Measurements from ENCODE around the gene KRT1.

Gene KRT1

DNA sequence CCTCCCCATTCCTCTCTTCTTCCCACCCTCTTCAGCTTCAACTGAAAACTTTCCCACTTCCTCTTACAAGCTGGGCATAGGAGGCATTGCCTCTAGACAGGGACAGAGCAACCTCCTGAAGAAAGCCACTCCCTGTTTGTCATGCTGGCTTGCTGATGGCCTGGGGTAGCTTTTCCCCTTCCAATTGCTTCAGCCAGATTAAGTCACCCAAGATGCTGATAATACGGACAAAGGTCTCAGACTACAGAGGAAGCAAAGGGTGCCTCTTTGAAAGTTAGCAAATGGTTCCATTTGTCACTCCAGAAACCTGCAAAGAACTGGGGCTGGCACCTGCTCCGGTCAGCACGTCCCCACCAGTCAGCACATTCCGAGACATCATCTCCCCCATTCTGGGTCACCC lies 34.2 kb downstream of the KRT1 start:
- Histone ChIP-seq H3K4me2 (ENCODE audit: low read length) (no peak overlapping the region), H3K27me3 (ENCODE audit: control insufficient read depth, insufficient read depth, low read length) (peaks cover 79% of the 10 kb centered on the region), H3K9ac (ENCODE audit: low read depth, low read length) (no peak overlapping the region), H3K4me3 (ENCODE audit: low read length) (no peak overlapping the region), H3K9me3 (replicated peaks; ENCODE audit: low read length) (no peaks in the 10 kb centered on the region), H3K36me3 (ENCODE audit: insufficient read depth, low read length) (no peaks in the 10 kb centered on the region), H3K4me1 (ENCODE audit: control insufficient read depth, insufficient read depth, low read length) (no peaks in the 10 kb centered on the region)

DNA sequence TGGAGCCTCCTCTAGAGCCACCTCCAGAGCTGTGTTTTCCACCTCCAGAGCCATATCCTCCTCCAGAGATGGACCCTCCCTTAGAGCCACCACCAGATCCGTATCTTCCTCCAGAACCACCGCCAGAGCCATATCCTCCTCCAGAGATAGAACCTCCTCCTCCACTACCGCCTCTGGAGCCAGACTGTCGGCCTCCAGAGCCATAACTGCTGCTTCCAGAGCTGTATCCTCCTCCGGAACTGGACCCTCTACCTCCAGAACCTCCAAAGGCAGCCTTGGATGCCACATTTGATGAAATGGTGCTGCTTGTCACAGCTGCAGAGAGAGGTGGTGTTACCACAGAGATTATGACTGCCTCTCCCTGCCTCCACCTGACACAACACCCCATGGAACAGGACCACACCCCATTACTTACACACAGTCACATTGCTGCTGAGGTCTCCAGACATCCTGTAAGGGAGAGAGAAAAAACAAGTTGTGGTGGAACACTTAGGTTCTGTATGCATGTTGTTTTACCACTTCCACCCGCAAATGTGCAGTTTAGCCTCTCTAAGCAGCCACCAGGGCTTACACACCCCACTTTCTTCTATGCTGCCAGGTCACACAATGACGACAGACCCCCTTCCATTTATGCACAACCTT lies 35.0 kb downstream of the KRT1 start:
- no peaks in the 10 kb centered on the region for H3K9me3 ChIP-seq (replicated peaks; ENCODE audit: low read length)
- no peak overlapping the region for H3K9ac ChIP-seq (ENCODE audit: low read depth, low read length)
- no peak overlapping the region for H3K4me2 ChIP-seq (ENCODE audit: low read length)
- H3K36me3 ChIP-seq (ENCODE audit: insufficient read depth, low read length): no peaks in the 10 kb centered on the region
- no peak overlapping the region for H3K4me3 ChIP-seq (ENCODE audit: low read length)
- H3K27me3 ChIP-seq (ENCODE audit: control insufficient read depth, insufficient read depth, low read length): peaks cover 76% of the 10 kb centered on the region
- H3K4me1 ChIP-seq (ENCODE audit: control insufficient read depth, insufficient read depth, low read length): no peaks in the 10 kb centered on the region

DNA sequence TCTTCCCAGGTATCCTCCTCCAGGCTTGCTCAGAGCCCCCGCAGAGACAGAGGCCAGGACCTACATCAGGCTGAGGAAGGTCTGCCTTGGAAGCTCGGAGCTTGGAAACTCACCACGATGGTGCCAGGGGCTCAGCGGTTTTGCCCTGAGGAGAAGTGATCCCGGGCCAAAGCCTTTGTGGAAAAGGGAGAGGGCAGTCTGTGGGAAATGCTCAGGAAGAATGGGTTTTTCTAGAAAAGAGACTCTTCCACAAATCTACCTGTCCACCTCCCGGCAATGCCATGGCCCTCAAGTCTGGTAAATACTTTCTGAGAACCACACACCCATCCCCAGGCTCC lies 36.2 kb downstream of the KRT1 start:
- no peak overlapping the region for H3K4me3 ChIP-seq (ENCODE audit: low read length)
- H3K9ac ChIP-seq (ENCODE audit: low read depth, low read length): no peak overlapping the region
- H3K4me1 ChIP-seq (ENCODE audit: control insufficient read depth, insufficient read depth, low read length): no peaks in the 10 kb centered on the region
- no peaks in the 10 kb centered on the region for H3K9me3 ChIP-seq (replicated peaks; ENCODE audit: low read length)
- no peaks in the 10 kb centered on the region for H3K36me3 ChIP-seq (ENCODE audit: insufficient read depth, low read length)
- H3K4me2 ChIP-seq (ENCODE audit: low read length): no peak overlapping the region
- peaks cover 68% of the 10 kb centered on the region for H3K27me3 ChIP-seq (ENCODE audit: control insufficient read depth, insufficient read depth, low read length)

DNA sequence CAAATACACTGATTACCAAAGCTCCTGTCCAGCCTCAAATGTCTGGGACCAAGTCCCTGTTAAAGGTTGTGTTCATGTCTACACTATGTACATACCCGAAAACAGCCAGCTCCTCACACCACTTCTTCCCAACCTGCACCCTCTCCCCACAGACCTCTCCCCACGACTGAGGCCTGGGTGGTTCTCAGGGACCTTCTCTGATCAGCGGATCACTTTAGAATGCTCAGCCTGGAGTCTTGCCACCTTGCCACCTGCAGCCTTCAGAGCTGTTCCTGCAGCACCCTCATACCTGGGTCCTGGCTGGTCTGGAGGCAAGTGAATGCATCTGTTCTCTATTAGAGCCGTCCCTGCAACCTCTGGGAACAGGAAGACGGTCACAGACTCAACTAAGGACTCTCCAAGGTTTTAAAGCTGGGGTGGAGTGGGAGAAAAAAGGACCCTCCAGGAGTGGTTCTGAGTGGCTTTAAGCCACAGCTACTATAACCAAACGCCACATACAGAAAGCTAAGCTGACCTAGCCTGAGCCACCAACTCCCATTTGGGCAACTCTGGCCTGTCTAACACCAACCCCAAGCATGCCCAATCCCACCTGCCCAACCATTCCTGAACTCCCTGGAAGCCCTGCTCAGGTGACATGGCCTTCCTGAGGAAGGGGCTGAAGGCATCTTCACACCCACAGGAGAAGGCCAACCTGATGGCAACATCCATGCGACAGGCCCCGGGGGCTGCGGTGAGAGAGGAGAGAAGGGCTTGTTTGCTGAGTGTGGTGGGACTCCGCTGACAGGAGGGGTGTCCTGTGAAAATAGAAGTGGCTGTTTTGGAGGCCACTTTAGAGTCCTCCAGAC lies 36.8 kb downstream of the KRT1 start:
- Histone ChIP-seq H3K4me2 (ENCODE audit: low read length) (no peak overlapping the region), H3K27me3 (ENCODE audit: control insufficient read depth, insufficient read depth, low read length) (peaks cover 67% of the 10 kb centered on the region), H3K9me3 (replicated peaks; ENCODE audit: low read length) (no peaks in the 10 kb centered on the region), H3K4me1 (ENCODE audit: control insufficient read depth, insufficient read depth, low read length) (no peaks in the 10 kb centered on the region), H3K36me3 (ENCODE audit: insufficient read depth, low read length) (no peaks in the 10 kb centered on the region), H3K9ac (ENCODE audit: low read depth, low read length) (no peak overlapping the region), H3K4me3 (ENCODE audit: low read length) (no peak overlapping the region)

DNA sequence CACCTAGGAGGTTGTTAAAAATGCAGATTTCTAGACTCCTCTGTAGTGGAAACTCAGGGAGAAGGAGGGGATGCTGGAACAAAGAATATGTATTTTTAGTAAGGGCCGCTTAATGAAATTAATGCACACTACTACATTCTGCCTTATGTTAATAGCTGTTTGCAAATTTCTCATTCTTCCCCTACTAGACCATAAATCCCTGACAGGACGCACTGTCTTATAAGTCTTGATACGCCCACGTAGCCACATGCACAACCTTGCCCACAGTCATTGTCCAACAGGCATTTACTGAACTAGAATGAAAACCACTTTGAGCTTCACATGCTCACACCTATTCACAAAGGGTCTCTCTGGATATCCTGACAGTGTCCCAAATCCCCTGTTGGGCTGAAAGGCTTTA lies 38.7 kb downstream of the KRT1 start:
- Histone ChIP-seq H3K9ac (ENCODE audit: low read depth, low read length) (no peak overlapping the region), H3K4me2 (ENCODE audit: low read length) (no peak overlapping the region), H3K4me3 (ENCODE audit: low read length) (no peak overlapping the region), H3K9me3 (replicated peaks; ENCODE audit: low read length) (no peaks in the 10 kb centered on the region), H3K36me3 (ENCODE audit: insufficient read depth, low read length) (no peaks in the 10 kb centered on the region), H3K4me1 (ENCODE audit: control insufficient read depth, insufficient read depth, low read length) (no peaks in the 10 kb centered on the region), H3K27me3 (ENCODE audit: control insufficient read depth, insufficient read depth, low read length) (peaks cover 56% of the 10 kb centered on the region)

DNA sequence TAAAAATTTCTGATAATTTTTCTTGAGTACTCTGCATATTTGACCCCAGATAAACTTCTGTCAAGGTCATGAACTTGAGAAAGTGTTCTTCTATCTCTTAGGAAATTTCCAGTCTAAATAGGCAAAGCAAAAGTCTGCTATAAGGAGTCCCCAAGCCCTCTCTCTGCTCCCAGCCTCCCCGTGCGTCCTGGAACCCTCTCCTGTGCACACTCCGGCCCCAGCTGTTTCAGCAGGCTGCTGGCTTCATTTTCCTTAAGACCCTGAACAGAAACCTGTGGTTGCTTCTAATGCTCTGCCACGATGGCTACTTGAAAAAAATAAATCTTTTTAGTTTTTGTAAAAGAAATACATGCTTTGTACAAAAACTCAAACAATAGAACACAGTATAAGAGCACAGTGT lies 42.9 kb downstream of the KRT1 start:
- no peaks in the 10 kb centered on the region for H3K4me1 ChIP-seq (ENCODE audit: control insufficient read depth, insufficient read depth, low read length)
- H3K36me3 ChIP-seq (ENCODE audit: insufficient read depth, low read length): no peaks in the 10 kb centered on the region
- peaks cover 56% of the 10 kb centered on the region for H3K27me3 ChIP-seq (ENCODE audit: control insufficient read depth, insufficient read depth, low read length)
- no peaks in the 10 kb centered on the region for H3K9me3 ChIP-seq (replicated peaks; ENCODE audit: low read length)
- no peak overlapping the region for H3K4me2 ChIP-seq (ENCODE audit: low read length)
- no peak overlapping the region for H3K9ac ChIP-seq (ENCODE audit: low read depth, low read length)
- no peak overlapping the region for H3K4me3 ChIP-seq (ENCODE audit: low read length)

DNA sequence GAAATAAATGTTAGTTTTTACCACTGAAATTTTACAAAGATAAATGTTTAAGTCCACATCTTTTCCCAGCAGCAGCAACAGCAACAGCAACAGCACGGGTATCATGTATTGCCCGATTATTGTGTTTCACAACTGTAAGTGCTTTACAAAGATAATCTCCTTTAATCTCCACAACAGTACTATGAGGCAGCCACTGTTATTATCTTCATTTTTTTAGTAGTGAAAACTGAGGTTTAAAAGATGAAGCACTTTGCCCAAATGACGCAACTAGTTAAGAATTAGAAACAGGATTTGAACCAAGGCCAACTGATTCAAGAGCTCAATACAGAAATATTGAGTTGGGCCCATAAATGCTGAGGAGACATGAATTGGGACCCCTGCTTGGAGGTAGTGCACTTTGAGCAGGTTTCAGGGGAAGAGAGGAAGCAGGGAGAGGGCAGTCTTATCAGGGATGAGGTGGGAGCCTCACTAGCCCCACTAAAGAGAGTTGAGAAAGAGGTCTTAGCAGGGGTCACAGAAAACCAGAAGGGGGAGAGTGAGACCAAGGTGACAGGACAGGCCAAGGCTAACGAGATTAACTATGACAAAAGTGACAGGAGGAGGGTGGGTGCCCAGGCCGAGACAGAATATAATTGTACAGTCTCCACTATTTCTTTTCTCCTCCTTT lies 43.5 kb downstream of the KRT1 start:
- Histone ChIP-seq H3K9me3 (replicated peaks; ENCODE audit: low read length) (no peaks in the 10 kb centered on the region), H3K4me3 (ENCODE audit: low read length) (no peak overlapping the region), H3K27me3 (ENCODE audit: control insufficient read depth, insufficient read depth, low read length) (peaks cover 56% of the 10 kb centered on the region), H3K36me3 (ENCODE audit: insufficient read depth, low read length) (no peaks in the 10 kb centered on the region), H3K4me2 (ENCODE audit: low read length) (no peak overlapping the region), H3K9ac (ENCODE audit: low read depth, low read length) (no peak overlapping the region), H3K4me1 (ENCODE audit: control insufficient read depth, insufficient read depth, low read length) (no peaks in the 10 kb centered on the region)

DNA sequence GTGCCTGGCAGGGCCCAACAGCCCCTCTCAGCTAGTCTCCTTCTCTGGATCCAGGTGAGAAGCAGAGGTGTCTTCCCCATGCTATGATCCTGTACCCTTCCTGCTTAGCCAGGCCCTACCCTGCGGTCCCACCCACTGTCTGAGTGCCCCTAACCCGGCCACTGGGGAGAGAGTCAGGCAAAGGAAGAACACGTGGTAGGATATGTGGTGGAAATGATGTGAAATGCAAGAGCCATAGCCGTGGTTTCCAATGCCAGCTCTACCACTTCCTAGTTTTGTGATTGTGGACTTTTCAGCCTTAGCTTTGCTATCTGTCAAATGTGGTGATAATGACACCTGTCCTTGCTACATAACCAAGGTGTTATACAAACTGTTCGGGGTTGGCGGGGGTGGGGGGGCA lies 44.0 kb downstream of the KRT1 start:
- no peaks in the 10 kb centered on the region for H3K36me3 ChIP-seq (ENCODE audit: insufficient read depth, low read length)
- H3K9me3 ChIP-seq (replicated peaks; ENCODE audit: low read length): no peaks in the 10 kb centered on the region
- H3K4me1 ChIP-seq (ENCODE audit: control insufficient read depth, insufficient read depth, low read length): no peaks in the 10 kb centered on the region
- H3K4me3 ChIP-seq (ENCODE audit: low read length): no peak overlapping the region
- H3K4me2 ChIP-seq (ENCODE audit: low read length): no peak overlapping the region
- peaks cover 56% of the 10 kb centered on the region for H3K27me3 ChIP-seq (ENCODE audit: control insufficient read depth, insufficient read depth, low read length)
- H3K9ac ChIP-seq (ENCODE audit: low read depth, low read length): no peak overlapping the region

DNA sequence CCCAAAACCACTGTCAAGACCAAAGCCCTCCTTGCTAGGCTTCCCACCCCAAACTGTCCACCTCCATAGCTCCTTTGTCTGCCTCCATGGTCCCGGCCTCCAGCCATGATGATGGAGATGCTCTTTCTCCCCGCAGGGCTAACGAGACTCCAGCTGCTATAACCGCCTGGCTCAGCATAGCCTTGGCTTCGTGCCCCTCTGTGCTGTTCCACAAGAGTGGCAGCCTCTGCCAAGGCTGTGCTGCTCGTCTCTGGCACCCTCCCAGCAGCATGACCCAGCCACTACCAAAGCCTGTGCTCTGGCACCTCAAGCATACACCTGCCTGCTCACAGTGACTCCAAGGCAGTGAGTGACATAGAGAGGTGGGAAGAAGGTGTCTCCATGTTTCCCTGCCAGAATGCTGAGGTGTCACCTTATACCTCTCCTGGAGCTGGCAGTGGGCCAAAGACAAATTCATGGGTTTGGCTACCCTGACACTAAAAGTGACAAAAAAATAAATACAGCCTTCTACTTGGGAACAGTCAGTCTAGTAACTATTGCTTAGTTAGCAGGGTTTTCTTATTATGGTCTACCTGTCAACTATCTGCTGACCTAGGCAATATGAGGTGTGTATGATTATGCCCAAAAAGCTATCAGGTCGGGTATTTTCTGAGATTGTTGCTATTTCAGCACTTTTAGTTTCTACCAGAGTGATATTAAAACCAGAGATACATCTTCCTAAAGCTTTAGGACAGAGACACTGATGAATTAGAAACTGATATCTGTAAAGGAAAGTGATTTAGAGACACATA lies 45.7 kb downstream of the KRT1 start:
- Histone ChIP-seq H3K9me3 (replicated peaks; ENCODE audit: low read length) (no peaks in the 10 kb centered on the region), H3K9ac (ENCODE audit: low read depth, low read length) (no peak overlapping the region), H3K4me2 (ENCODE audit: low read length) (no peak overlapping the region), H3K36me3 (ENCODE audit: insufficient read depth, low read length) (no peaks in the 10 kb centered on the region), H3K27me3 (ENCODE audit: control insufficient read depth, insufficient read depth, low read length) (peaks cover 60% of the 10 kb centered on the region), H3K4me3 (ENCODE audit: low read length) (no peak overlapping the region), H3K4me1 (ENCODE audit: control insufficient read depth, insufficient read depth, low read length) (no peaks in the 10 kb centered on the region)

DNA sequence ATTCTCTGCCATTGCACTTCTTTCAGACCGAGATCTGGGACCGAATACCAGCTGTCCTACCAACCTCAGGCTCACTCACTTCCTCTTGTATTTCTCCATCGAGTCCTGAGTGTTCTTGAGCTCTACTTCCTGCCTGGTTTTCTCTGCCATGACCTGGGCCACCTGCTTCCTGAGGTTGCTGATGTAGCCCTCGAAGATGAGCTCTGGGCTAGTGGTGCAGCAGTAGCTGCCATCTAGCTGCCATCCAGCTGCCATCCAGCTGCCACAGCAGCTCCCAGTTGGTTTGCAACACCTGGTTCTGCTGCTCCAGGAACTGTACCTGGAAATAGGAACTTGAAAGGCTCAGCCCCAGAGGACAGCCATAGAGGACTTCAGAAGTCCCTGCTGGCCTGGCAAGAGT lies 46.8 kb downstream of the KRT1 start:
- peaks cover 64% of the 10 kb centered on the region for H3K27me3 ChIP-seq (ENCODE audit: control insufficient read depth, insufficient read depth, low read length)
- no peaks in the 10 kb centered on the region for H3K36me3 ChIP-seq (ENCODE audit: insufficient read depth, low read length)
- no peak overlapping the region for H3K4me3 ChIP-seq (ENCODE audit: low read length)
- H3K9ac ChIP-seq (ENCODE audit: low read depth, low read length): no peak overlapping the region
- H3K4me1 ChIP-seq (ENCODE audit: control insufficient read depth, insufficient read depth, low read length): no peaks in the 10 kb centered on the region
- H3K9me3 ChIP-seq (replicated peaks; ENCODE audit: low read length): no peaks in the 10 kb centered on the region
- H3K4me2 ChIP-seq (ENCODE audit: low read length): no peak overlapping the region

DNA sequence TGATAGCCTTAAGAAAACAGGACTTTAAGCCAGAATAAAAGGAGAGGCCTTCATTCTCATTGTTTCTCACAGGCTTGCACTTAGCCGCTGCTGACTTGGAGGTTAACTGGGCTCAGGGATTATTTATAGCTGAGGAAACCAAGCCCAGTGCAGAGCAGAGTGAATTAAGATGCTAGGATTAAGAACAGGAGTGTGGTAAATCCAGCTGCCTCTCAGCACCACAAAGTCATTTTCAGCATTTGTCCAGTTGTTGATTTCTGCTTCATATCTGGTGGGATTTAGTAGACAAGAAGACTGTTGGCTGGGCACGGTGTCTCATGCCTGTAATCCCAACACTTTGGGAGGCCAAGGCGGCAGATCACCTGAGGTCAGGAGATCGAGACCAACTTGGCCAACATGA lies 47.6 kb downstream of the KRT1 start:
- Histone ChIP-seq H3K9me3 (replicated peaks; ENCODE audit: low read length) (no peaks in the 10 kb centered on the region), H3K4me2 (ENCODE audit: low read length) (no peak overlapping the region), H3K27me3 (ENCODE audit: control insufficient read depth, insufficient read depth, low read length) (peaks cover 70% of the 10 kb centered on the region), H3K9ac (ENCODE audit: low read depth, low read length) (no peak overlapping the region), H3K36me3 (ENCODE audit: insufficient read depth, low read length) (no peaks in the 10 kb centered on the region), H3K4me1 (ENCODE audit: control insufficient read depth, insufficient read depth, low read length) (no peaks in the 10 kb centered on the region), H3K4me3 (ENCODE audit: low read length) (no peak overlapping the region)

All from skeletal muscle satellite cell (primary cell).